OCI-LY7 (cell line): ENCODE results near the gene RRP1B. TPM values are rescaled to one million over a fixed set of nuclear protein-coding genes. Genes with fewer than 3 reads are reported as not detected.

ENCODE experiments used
- BruUV-seq: library from RNA; stranded (reverse); fragments of 400-500 nt; replicated peaks from 2 replicates; lab custom pipeline; 2021; lab: Mats Ljungman, UMichigan
- CTCF ChIA-PET: fragments of 300-600 bp; sonication (Branson Sonifier 250); formaldehyde crosslinking; loops from one replicate; lab custom pipeline; 2022; ENCODE audit warnings: antibody characterized with exemption; ENCODE audit not compliant: unreplicated experiment; lab: Charles Lee
- POLR2A ChIA-PET: fragments of 300-600 bp; sonication (Branson Sonifier 250); formaldehyde crosslinking; loops from one replicate; lab custom pipeline; 2022; ENCODE audit warnings: antibody characterized with exemption; lab: Charles Lee
- DNase-seq: peaks from one replicate; pipeline ENCODE4 v3.0.0-alpha.2; 2015; ENCODE audit warnings: low spot score
- H2AFZ ChIP-seq: fragments of 200-600 bp; sonication (generic), shearing (Covaris generic); 2 replicates; pipeline ENCODE4 v1.6.1; 2014; ENCODE audit warnings: mild to moderate bottlenecking, antibody characterized with exemption, low read length, moderate library complexity
- H3K27ac ChIP-seq: fragments of 200-600 bp; sonication (generic); 2 replicates; pipeline ENCODE4 v1.5.1; 2014; ENCODE audit warnings: mixed run types, low read depth, mild to moderate bottlenecking, moderate library complexity, low read length, inconsistent platforms; ENCODE audit not compliant: poor library complexity, severe bottlenecking
- H3K36me3 ChIP-seq: fragments of 200-600 bp; sonication (generic); 2 replicates; pipeline ENCODE4 v1.6.1; 2014; ENCODE audit warnings: mild to moderate bottlenecking, antibody characterized with exemption, low read length, moderate library complexity, mixed read lengths; ENCODE audit not compliant: insufficient read depth
- H3K4me1 ChIP-seq: fragments of 200-600 bp; sonication (generic); 2 replicates; pipeline ENCODE4 v1.5.1; 2014; ENCODE audit warnings: mild to moderate bottlenecking, low read length; ENCODE audit not compliant: insufficient read depth, poor library complexity, severe bottlenecking
- H3K4me2 ChIP-seq: fragments of 200-600 bp; sonication (generic); 2 replicates; pipeline ENCODE4 v1.6.1; 2014; ENCODE audit warnings: mild to moderate bottlenecking, low read length
- H3K4me3 ChIP-seq: fragments of 200-600 bp; sonication (generic); 2 replicates; pipeline ENCODE4 v1.5.1; 2014; ENCODE audit warnings: mild to moderate bottlenecking, low read depth, low read length; ENCODE audit not compliant: poor library complexity, severe bottlenecking
- H3K79me2 ChIP-seq: fragments of 200-600 bp; sonication (generic); 2 replicates; pipeline ENCODE4 v1.6.1; 2016; ENCODE audit warnings: low read depth, mild to moderate bottlenecking, low read length, moderate library complexity, mixed read lengths; ENCODE audit not compliant: insufficient read depth
- H3K9me2 ChIP-seq: fragments of 200-600 bp; sonication (generic); 2 replicates; pipeline ENCODE4 v1.6.1; 2016; ENCODE audit warnings: mild to moderate bottlenecking, low read length, mixed read lengths; ENCODE audit not compliant: insufficient read depth
- H3K9me3 ChIP-seq: fragments of 200-600 bp; sonication (generic); 2 replicates; pipeline ENCODE4 v1.6.1; 2014; ENCODE audit warnings: mild to moderate bottlenecking, mixed run types, low read length, mixed read lengths
- H4K20me1 ChIP-seq: fragments of 200-600 bp; sonication (generic); 2 replicates; pipeline ENCODE4 v1.6.1; 2014; ENCODE audit warnings: mild to moderate bottlenecking, antibody characterized with exemption, low read length, moderate library complexity, mixed read lengths; ENCODE audit not compliant: insufficient read depth
- CTCF ChIP-seq: fragments of 200-600 bp; sonication (generic); conservative IDR thresholded peaks from 2 replicates; pipeline ENCODE4 v1.5.1; 2014; ENCODE audit warnings: mild to moderate bottlenecking, antibody characterized with exemption, low read length, moderate library complexity, mixed read lengths
- EZH2phosphoT487 ChIP-seq: fragments of 200-600 bp; sonication (generic); IDR thresholded peaks from 2 replicates; pipeline ENCODE4 v1.6.1; 2018; ENCODE audit warnings: low read depth, borderline replicate concordance, mild to moderate bottlenecking, mixed run types, antibody characterized with exemption, low read length, moderate library complexity, mixed read lengths
- intact Hi-C: fragments of 100-400 bp; cut with micrococcal nuclease; formaldehyde crosslinking; loops from one replicate; pipeline ENCODE4 v1.10.0; 2022; ENCODE audit not compliant: unreplicated experiment
- total RNA-seq, 2 experiments: library from RNA; depleted of rRNA in 1 of 2; stranded (reverse); fragments of >200 nt in 1 of 2; shearing (Covaris generic) in 1 of 2; gene quantifications; 2 replicates each; pipeline ENCODE4 v1.2.3, GENCODE V29; 2014 to 2022

The RRP1B gene
- total RNA-seq, 2 experiments from 2014 or later = 58.6 to 74.5 TPM

- CTCF ChIA-PET = interaction anchor here (0.6 kb wide), 1 partner anchor 31 kb away, joined by 3 read pairs; no protein-coding TSS in a partner anchor
- Histone ChIP-seq H4K20me1 (peaks cover 3% of the 10 kb centered on the region; the same call in 1 of the 2 replicates), H3K79me2 (peaks cover 5% of the 10 kb centered on the region; the same call in 1 of the 2 replicates), H2AFZ (no peak overlapping the region), H3K4me1 (peaks cover 48% of the 10 kb centered on the region), H3K9me3 (no peaks in the 10 kb centered on the region), H3K9me2 (no peaks in the 10 kb centered on the region), H3K4me3 (no peak overlapping the region), H3K4me2 (no peak overlapping the region), H3K27ac (no peak overlapping the region), H3K36me3 (no peaks in the 10 kb centered on the region; the same call in 1 of the 2 replicates)
- TF ChIP-seq EZH2phosphoT487 (no peak), CTCF (no peak)
- no peak for DNase-seq
- BruUV-seq = no TSS peak
- POLR2A ChIA-PET = no interaction called here
- intact Hi-C loops = no loop called here
Measured at GRCh38 chr21:43726686-43727518, 67.5 kb downstream of the RRP1B start.

GRCh38 chr21:43727519-43728153 lies 68.3 kb downstream of the RRP1B start:
- H2AFZ ChIP-seq = no peak overlapping the region
- peaks cover 42% of the 10 kb centered on the region for H3K4me1 ChIP-seq
- no peak for TF ChIP-seq EZH2phosphoT487
- TF ChIP-seq CTCF = peak; percentile 50
- peak overlapping the region; percentile 59; the same call in 1 of the 2 replicates for H3K4me2 ChIP-seq
- H3K9me3 ChIP-seq = no peaks in the 10 kb centered on the region
- intact Hi-C loops = no loop called here
- H3K36me3 ChIP-seq = no peaks in the 10 kb centered on the region; the same call in 1 of the 2 replicates
- no peak for DNase-seq
- BruUV-seq = no TSS peak
- H3K79me2 ChIP-seq = peaks cover 5% of the 10 kb centered on the region; the same call in 1 of the 2 replicates
- H3K9me2 ChIP-seq = no peaks in the 10 kb centered on the region
- no peak overlapping the region for H3K4me3 ChIP-seq
- CTCF ChIA-PET = interaction anchor here (0.6 kb wide), 1 partner anchor 31 kb away, joined by 3 read pairs; no protein-coding TSS in a partner anchor
- H3K27ac ChIP-seq = no peak overlapping the region
- POLR2A ChIA-PET = no interaction called here
- H4K20me1 ChIP-seq = peaks cover 3% of the 10 kb centered on the region; the same call in 1 of the 2 replicates
